Skin epidermis (tissue), 12 donors: ENCODE results near the gene HYOU1.
"Not testable (repeated sequence)": the region's sequence is repeated elsewhere in the genome, so short reads cannot be mapped to it uniquely, and the experiment has no call there.

ENCODE experiments used
- H3K27ac ChIP-seq, 21 experiments: fragments of 200-600 bp; sonication (generic) in 11 of 21; one replicate each; pipeline ENCODE4 v1.5.0; 2020; ENCODE audit warnings: mild to moderate bottlenecking in 3 of 21, inconsistent platforms in 2 of 21, moderate library complexity in 2 of 21
- H3K4me3 ChIP-seq, 7 experiments: fragments of 200-600 bp; sonication (generic) in 2 of 7; one replicate each; pipeline ENCODE4 v1.5.0; 2020; ENCODE audit warnings: inconsistent platforms in 2 of 7, mild to moderate bottlenecking in 2 of 7, moderate library complexity in 1 of 7

The HYOU1 gene

GRCh38 chr11:119087747-119088241, 30.8 kb upstream of the HYOU1 start:
- Histone ChIP-seq H3K4me3 (no peak overlapping the region), H3K27ac (no peak overlapping the region)

GRCh38 chr11:119087123-119087522, 30.1 kb upstream of the HYOU1 start:
- Histone ChIP-seq H3K4me3 (no peak overlapping the region), H3K27ac (no peak overlapping the region)

DNA sequence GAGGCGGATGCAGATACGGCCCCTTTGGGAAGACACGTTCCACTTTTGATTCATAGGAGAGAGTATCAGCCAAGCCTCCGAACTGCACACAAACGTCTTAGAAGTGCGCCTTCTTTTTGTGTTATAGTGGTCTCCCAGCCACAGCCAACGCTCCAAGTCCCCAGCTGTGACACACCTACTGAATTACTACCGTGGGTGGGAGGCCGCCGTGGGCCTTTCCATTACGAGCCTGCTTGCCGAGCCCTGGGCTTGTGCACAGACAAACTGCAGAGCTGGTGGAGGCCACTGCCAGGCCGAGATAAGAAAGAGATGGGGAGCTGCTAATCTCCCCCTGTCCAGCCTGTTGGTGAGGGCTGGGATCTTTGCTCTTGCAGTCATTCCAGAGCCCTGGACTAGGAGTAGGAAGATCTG, 28.4 kb upstream of the HYOU1 start:
- Histone ChIP-seq H3K27ac (peak overlapping the region in 20 of 21 experiments; percentile 60 to 95 (median 84)), H3K4me3 (peak overlapping the region; percentile 47 to 79 (median 60))

- Histone ChIP-seq H3K27ac (peak within 1 kb of the TSS; percentile 58 to 95 (median 84)), H3K4me3 (peak within 1 kb of the TSS; percentile 47 to 79 (median 60))
Observed at GRCh38 chr11:119084663-119085436, 27.8 kb upstream of the HYOU1 start, which contains the start of gene HMBS. Gene HMBS, plus strand, starts transcription at chr11:119084881. Its CDS starts 153 bp downstream, at chr11:119085034.

GRCh38 chr11:119081682-119082260, 24.8 kb upstream of the HYOU1 start:
- Histone ChIP-seq H3K27ac (peak overlapping the region in 2 of 21 experiments; percentile 15 to 22), H3K4me3 (no peak overlapping the region)

GRCh38 chr11:119078675-119079420, 21.8 kb upstream of the HYOU1 start:
- Histone ChIP-seq H3K27ac (no peak overlapping the region), H3K4me3 (no peak overlapping the region)

DNA sequence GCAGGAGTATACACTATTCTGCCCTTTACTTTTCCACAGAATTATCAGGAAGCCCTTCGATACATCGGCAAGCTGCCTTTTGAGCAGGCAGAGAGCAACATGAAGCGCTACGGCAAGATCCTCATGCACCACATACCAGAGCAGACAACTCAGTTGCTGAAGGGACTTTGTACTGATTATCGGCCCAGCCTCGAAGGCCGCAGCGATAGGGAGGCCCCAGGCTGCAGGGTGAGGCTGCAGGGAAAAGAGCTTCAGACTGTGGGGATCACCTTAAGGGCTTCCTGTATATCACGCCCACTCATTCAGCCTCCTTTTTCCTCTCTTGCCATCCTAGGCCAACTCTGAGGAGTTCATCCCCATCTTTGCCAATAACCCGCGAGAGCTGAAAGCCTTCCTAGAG, 20.8 kb upstream of the HYOU1 start:
- Histone ChIP-seq H3K4me3 (no peak overlapping the region), H3K27ac (no peak overlapping the region)

GRCh38 chr11:119067371-119068222, 10.6 kb upstream of the HYOU1 start, which contains the start of gene VPS11:
Gene VPS11, plus strand, starts transcription at chr11:119067818. Its CDS starts 6 bp downstream, at chr11:119067824.
- H3K4me3 ChIP-seq: peak within 1 kb of the TSS; percentile 57 to 97 (median 76)
- H3K27ac ChIP-seq: peak within 1 kb of the TSS; percentile 57 to 92 (median 87)

GRCh38 chr11:119065369-119065768, 8.4 kb upstream of the HYOU1 start:
- Histone ChIP-seq H3K27ac (peak overlapping the region in 1 of 21 experiments; percentile 54), H3K4me3 (no peak overlapping the region)

GRCh38 chr11:119062779-119063178, 5.8 kb upstream of the HYOU1 start:
- no peak overlapping the region for H3K27ac ChIP-seq

GRCh38 chr11:119061256-119061655, 4.3 kb upstream of the HYOU1 start:
- H3K4me3 ChIP-seq: no peak overlapping the region
- H3K27ac ChIP-seq: no peak overlapping the region

More at GRCh38 chr11:119062779-119063178, 5.8 kb upstream of the HYOU1 start:
- H3K4me3 ChIP-seq: no peak overlapping the region

DNA sequence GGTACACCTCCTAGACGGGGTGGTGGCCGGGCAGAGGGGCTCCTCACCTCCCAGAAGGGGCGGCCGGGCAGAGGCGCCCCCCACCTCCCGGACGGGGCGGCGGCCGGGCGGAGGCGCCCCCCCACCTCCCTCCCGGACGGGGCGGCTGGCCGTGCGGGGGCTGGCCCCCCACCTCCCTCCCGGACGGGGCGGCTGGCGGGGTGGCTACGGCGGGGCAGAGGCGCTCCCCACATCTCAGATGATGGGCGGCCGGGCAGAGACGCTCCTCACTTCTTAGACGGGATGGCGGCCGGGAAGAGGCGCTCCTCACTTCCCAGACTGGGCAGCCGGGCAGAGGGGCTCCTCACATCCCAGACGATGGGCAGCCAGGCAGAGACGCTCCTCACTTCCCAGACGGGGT, 2.1 kb upstream of the HYOU1 start:
- not testable (repeated sequence) for H3K4me3 ChIP-seq, H3K27ac ChIP-seq

DNA sequence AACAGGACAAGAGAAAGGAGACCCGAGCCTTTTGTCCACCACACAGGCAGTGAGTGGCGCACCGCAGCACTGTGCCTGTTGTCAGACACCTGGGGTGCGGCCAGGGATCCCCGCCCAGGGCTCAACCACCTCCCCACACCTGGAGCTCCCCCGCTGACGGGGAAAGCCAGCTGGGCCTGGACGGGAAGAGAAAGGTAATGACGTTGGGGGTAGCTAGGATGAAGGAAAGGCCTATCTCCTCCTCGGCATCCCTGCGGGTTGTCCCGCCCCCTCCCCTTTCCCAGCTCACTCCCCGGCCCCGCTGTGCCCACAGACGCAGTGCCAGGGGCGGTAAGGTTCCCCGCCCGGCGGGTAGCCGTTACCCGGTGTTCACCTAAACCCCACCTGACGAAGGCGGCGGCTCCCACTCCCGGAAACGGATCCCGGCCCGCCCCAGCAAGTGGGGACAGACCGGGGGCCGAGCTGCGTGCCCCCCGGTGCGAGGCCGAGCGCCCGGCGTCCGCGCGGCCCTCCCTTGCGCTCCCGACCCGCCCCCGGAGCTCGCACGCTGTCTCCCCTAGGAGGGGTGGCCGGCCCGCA, 495 bp downstream of the HYOU1 start:
- Histone ChIP-seq H3K4me3 (peak overlapping the region; percentile 85 to 99 (median 92)), H3K27ac (peak overlapping the region; percentile 10 to 98 (median 88))

DNA sequence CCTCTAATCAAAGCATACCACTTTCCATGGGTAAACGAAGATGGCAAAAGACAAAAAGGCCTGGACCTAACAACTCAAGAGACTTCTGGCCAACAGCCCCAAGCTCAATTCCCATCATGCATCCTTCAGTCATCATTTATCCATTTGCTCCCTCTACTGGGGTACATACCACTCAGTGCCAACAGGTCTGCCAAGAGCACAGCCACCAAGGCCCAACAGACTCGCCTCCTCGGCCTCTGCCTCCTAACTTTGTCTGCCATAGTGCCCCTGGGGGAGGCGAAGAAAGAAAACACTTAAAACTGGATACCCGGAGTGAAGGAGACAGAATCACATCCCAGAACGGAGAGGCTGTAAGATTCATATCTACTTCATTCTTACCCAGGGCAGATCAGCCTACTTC, 1.1 kb downstream of the HYOU1 start:
- H3K4me3 ChIP-seq: peak overlapping the region; percentile 85 to 99 (median 92)
- H3K27ac ChIP-seq: peak overlapping the region in 16 of 21 experiments; percentile 69 to 98 (median 90)

DNA sequence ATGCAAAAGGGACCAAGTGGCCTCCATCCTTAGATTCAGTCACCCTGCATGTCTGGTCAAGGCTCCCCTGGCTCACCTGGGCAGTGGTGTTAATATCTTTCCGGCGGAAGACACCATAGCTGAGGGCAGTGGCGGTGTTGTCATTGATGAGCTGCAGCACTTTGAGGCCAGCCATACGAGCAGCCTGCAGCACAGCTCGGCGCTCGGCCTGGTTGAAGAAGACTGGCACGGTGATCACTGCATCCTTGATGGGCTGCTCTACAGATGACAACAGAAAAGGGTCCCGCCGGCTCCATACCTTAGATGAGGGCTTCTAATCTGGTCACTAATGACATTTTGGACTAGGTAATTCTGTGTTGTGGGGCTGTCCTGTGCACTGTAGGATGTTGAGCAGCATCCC, 2.6 kb downstream of the HYOU1 start:
- Histone ChIP-seq H3K27ac (no peak overlapping the region), H3K4me3 (no peak overlapping the region)

DNA sequence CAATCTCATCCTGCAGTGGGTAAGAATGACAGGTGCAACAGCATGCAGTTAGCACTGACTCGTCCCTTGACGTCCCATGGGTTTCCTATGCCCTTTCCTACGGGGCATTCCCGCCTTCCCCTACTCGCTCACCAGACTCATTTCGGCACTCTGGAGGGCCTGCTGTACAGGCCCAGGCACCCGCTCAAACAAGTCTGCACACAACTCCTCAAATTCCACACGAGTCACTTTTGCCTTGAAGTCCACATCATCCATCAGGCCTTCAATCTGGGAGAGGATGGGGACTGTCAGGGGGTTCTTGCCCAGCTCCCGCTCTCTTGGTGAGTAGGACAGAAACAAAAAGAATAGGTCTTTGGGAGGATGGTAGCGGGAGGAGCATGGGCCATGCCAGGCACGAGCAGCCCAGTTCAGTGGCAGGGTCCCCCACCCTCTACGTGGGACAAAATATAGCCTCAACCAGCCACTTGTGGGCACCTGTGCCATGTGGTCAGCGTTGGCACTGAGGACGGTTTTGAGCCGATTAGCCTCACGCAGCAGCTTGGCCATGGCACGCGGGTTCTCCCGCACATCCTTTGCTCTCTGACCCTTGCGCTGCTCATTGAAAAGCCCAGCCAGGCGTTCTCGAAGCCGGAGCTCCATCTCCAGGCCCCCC, 4.7 kb downstream of the HYOU1 start:
- no peak overlapping the region for H3K4me3 ChIP-seq
- H3K27ac ChIP-seq: peak overlapping the region in 1 of 21 experiments; percentile 63

- Histone ChIP-seq H3K27ac (peak overlapping the region in 1 of 21 experiments; percentile 63), H3K4me3 (no peak overlapping the region)
Observed at GRCh38 chr11:119051440-119052162, 5.4 kb downstream of the HYOU1 start.

DNA sequence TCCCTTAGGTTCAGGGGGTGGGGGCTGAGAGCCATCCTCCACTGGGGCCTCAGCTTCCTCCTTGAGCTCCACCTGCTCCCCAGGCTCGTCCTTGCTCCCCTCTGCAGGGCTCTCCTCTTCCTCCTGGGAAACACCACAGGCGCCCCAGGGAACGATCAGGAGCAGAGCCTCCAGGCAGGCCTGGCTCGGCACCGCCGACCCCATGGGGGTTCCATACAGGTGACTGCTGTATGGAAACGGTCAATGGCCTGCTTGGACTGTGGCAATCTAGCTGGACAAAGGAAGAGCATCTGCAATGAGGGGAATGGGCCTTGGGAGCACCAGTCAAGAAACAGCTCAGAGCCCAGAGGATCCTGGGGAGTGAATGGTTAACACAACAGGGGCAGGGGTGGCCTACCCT, 7.9 kb downstream of the HYOU1 start:
- no peak overlapping the region for H3K4me3 ChIP-seq
- no peak overlapping the region for H3K27ac ChIP-seq
